GM06990 (cell line): ENCODE data around the gene GAS7.
"Not testable (repeated sequence)": the region's sequence is repeated elsewhere in the genome, so short reads cannot be mapped to it uniquely, and the experiment has no call there.

ENCODE experiments used
- DNase-seq: peaks from one replicate; pipeline ENCODE4 v3.0.0-alpha.2; 2011; ENCODE audit not compliant: insufficient read length; ENCODE audit errors: extremely low read depth
- H3K27me3 ChIP-seq: replicated peaks from 2 replicates; pipeline ENCODE4 v1.6.0; 2011; ENCODE audit warnings: low read length; ENCODE audit not compliant: control insufficient read depth, insufficient read depth
- H3K36me3 ChIP-seq: 2 replicates; pipeline ENCODE4 v1.5.1; 2011; ENCODE audit warnings: low read length; ENCODE audit not compliant: control insufficient read depth, insufficient read depth
- H3K4me3 ChIP-seq: replicated peaks from 2 replicates; pipeline ENCODE4 v1.5.1; 2011; ENCODE audit warnings: low read depth, mild to moderate bottlenecking, control low read depth, low read length
- TF ChIP-seq, protein P1 (sequence below): IDR thresholded peaks from 2 replicates; pipeline ENCODE4 v1.5.1; 2011; ENCODE audit warnings: low read length, control low read depth, mild to moderate bottlenecking, inconsistent platforms; ENCODE audit not compliant: insufficient read depth, poor library complexity, severe bottlenecking

The GAS7 gene

DNA sequence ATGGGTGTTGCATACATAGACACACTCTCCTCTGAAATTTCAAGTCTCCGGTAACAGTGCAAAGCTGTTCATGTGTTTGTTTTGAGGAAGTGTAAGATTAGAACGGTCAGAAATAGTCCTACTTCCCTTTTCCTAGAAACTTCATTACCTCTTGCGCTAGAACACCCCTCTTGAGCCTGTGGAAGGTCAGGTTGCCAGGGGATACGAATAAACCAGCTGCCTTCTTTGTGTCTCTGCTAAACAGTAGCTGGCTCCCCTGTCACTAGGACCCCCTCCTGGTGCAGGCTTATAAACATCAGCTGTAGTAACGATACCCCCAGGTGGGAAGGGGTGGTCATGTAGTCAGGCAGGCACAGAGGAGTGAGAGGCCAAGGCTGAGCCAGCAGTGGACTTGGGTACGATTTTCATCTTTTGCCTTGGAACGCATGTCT lies 179.9 kb downstream of the GAS7 start:
- TF ChIP-seq, protein P1, sequence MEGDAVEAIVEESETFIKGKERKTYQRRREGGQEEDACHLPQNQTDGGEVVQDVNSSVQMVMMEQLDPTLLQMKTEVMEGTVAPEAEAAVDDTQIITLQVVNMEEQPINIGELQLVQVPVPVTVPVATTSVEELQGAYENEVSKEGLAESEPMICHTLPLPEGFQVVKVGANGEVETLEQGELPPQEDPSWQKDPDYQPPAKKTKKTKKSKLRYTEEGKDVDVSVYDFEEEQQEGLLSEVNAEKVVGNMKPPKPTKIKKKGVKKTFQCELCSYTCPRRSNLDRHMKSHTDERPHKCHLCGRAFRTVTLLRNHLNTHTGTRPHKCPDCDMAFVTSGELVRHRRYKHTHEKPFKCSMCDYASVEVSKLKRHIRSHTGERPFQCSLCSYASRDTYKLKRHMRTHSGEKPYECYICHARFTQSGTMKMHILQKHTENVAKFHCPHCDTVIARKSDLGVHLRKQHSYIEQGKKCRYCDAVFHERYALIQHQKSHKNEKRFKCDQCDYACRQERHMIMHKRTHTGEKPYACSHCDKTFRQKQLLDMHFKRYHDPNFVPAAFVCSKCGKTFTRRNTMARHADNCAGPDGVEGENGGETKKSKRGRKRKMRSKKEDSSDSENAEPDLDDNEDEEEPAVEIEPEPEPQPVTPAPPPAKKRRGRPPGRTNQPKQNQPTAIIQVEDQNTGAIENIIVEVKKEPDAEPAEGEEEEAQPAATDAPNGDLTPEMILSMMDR, result no peak
- H3K27me3 ChIP-seq, result no peaks in the 10 kb centered on the region
- no peak overlapping the region; the same call in 1 of the 2 replicates for H3K4me3 ChIP-seq
- peak; percentile 48 for DNase-seq
- peaks cover 1% of the 10 kb centered on the region for H3K36me3 ChIP-seq

DNA sequence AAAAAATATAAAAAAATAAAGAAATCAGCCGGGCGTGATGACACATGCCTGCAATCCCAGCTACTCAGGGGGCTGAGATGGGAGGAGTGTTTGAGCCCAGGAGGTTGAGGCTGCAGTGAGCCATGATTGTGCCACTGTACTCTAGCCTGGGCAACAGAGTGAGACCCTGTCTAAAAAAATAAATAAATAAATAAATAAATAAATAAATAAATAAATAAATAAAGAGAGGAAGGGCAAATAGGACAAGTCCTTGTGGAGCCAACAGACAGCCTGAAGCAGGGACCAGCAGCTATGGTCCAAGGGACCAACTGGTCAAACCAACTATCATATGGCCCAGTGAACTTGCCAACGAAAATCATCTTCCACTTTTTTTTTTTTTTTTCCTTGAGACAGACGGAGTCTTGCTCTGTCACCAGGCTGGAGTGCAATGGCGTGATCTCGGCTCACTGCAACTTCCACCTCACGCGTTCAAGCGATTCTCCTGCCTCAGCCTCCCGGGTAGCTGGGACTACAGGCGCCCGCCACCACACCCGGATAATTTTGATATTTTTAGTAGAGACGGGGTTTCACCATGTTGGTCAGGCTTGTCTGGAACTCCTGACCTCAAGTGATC lies 181.3 kb downstream of the GAS7 start:
- not testable (repeated sequence) for H3K36me3 ChIP-seq, H3K27me3 ChIP-seq, H3K4me3 ChIP-seq, DNase-seq

DNA sequence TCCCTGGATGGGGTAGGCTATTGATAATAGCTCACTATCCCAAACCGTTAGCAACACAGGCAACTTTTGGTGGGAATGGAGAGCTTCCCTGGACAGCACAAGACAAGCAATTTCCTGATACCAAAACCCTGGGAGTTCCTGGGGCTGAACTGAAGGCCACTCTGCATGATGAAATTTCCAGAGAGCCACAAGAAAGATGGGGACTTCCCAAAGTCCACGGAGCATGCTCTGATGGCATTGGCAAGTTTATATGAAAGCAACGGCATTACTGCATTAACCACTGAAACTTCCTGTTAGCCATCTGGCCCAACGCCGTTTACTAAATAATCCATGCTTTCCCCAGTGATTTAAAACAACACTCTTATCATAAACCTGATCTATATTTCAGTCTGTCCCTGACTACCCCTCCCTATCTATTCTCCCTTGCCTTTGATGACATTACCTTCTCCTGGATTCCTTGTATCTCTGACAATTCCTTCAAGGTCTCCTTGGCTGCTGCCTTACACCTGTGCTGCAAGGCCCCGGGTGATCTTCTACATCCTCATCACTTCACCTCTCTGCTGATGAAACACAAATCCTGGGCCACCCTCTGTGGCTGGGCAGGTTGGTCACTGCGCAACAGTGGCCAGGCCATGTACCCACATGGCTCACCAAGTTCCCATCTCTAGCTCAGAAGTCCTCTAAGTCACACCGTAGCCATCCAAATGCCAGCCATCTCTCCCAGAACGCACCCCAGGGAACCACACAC lies 184.9 kb downstream of the GAS7 start:
- H3K27me3 ChIP-seq, result no peaks in the 10 kb centered on the region
- DNase-seq, result peak; percentile 57
- TF ChIP-seq, protein P1, result no peak
- H3K36me3 ChIP-seq, result peaks cover 1% of the 10 kb centered on the region
- H3K4me3 ChIP-seq, result no peak overlapping the region; the same call in 1 of the 2 replicates

DNA sequence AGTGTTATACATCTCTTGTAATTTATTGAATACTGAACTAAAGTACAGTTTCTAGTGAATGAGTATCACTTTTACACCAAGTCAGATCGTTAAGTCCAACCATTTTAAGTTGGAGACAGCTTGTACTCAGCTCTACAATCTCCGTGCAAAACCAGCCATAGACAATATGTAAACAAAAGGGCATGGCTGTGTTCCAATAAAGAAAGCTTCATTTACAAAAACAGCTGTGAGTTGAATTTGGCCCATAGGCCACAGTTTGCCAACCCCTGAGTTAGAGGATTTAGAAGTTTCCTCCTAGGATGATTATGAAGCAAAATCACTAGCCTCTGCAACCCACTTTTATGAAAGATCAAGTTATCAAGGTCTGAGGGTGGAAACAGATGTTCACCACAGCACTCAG lies 187.7 kb downstream of the GAS7 start:
- no peak overlapping the region for H3K4me3 ChIP-seq
- TF ChIP-seq, protein P1, result no peak
- no peak for DNase-seq
- H3K27me3 ChIP-seq, result no peaks in the 10 kb centered on the region
- peaks cover 1% of the 10 kb centered on the region for H3K36me3 ChIP-seq

DNA sequence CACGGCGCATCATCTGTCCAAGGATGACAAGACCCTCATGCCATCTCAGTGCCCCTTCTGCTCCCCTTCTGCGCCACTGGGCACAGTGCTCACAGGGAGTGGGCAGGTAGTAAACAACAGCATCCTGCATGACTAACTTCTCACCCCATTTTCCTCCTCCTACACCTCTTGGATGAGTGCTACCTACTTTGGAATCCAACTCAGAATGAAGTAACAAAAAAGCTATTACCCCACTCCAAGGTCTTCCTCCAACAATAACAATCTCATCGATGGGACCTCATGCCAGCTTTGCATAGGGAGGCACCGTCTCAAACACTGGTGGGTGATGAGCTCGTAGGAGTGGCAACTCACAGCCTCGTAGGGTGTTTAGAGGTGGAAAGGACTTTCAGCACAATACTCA lies 194.7 kb downstream of the GAS7 start:
- no peak overlapping the region for H3K4me3 ChIP-seq
- H3K36me3 ChIP-seq, result no peaks in the 10 kb centered on the region
- TF ChIP-seq, protein P1, result no peak
- no peak for DNase-seq
- no peaks in the 10 kb centered on the region for H3K27me3 ChIP-seq

DNA sequence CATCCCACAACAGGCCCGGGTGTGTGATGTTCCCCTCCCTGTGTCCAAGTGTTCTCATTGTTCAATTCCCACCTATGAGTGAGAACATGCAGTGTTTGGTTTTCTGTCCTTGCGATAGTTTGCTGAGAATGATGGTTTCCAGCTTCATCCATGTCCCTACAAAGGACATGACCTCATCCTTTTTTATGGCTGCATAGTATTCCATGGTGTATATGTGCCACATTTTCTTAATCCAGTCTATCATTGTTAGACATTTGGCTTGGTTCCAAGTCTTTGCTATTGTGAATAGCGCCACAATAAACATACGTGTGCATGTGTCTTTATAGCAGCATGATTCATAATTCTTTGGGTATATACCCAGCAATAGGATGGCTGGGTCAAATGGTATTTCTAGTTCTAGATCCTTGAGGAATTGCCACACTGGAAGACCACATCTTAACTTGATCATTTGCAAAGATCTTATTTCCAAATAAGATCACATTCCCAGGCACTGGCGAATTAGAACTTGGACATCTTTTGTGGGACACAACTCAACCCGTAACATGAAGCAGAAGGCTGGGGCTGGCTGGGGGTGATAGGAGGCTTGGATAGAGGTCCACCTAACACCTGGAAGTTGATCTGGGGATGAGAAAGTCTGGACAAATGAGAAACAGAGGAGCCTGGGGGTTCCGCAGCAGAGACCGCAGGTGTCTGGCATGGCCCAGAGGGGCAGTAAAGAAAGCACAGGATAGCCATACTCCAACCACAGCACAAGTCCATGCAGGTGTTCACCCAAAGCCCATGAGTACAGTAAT lies 195.6 kb downstream of the GAS7 start:
- not testable (repeated sequence) for H3K36me3 ChIP-seq, DNase-seq, H3K27me3 ChIP-seq, H3K4me3 ChIP-seq
